ENCODE data around the gene CIAO2A.
"Not testable (repeated sequence)": the region's sequence is repeated elsewhere in the genome, so short reads cannot be mapped to it uniquely, and the experiment has no call there.

CIAO2A gene

GRCh38 chr15:64112073-64112772 lies 18.6 kb upstream of the CIAO2A start:
- no peak for DNase-seq (ENCODE audit: low read depth in 2 of 2)

GRCh38 chr15:64111679-64112050 lies 18.0 kb upstream of the CIAO2A start:
- DNase-seq (ENCODE audit: low read depth in 2 of 2), result no peak

GRCh38 chr15:64110950-64111678 lies 17.5 kb upstream of the CIAO2A start:
- no peak for DNase-seq (ENCODE audit: low read depth in 2 of 2)

- DNase-seq (ENCODE audit: low read depth in 2 of 2), result not testable (repeated sequence)
Measured at GRCh38 chr15:64110108-64110701, 16.6 kb upstream of the CIAO2A start.

GRCh38 chr15:64107337-64107736 lies 13.7 kb upstream of the CIAO2A start:
- DNase-seq (ENCODE audit: low read depth in 2 of 2), result no peak

GRCh38 chr15:64105113-64105704 lies 11.6 kb upstream of the CIAO2A start:
- DNase-seq (ENCODE audit: low read depth in 2 of 2), result no peak

GRCh38 chr15:64102497-64102896 lies 8.9 kb upstream of the CIAO2A start:
- DNase-seq (ENCODE audit: low read depth in 2 of 2), result no peak

GRCh38 chr15:64100958-64101357 lies 7.3 kb upstream of the CIAO2A start:
- DNase-seq (ENCODE audit: low read depth in 2 of 2), result no peak

- DNase-seq (ENCODE audit: low read depth in 2 of 2), result no peak
Measured at GRCh38 chr15:64099379-64099778, 5.7 kb upstream of the CIAO2A start.

GRCh38 chr15:64096668-64097384 lies 3.2 kb upstream of the CIAO2A start:
- DNase-seq (ENCODE audit: low read depth in 2 of 2), result no peak

GRCh38 chr15:64095795-64096667 lies 2.4 kb upstream of the CIAO2A start, which contains the start of gene SNX1:
Gene SNX1, plus strand, starts transcription at chr15:64095982. Its CDS starts 32 bp downstream, at chr15:64096014.
- peak; percentile 98 for DNase-seq (ENCODE audit: low read depth in 2 of 2)

- no peak for DNase-seq (ENCODE audit: low read depth in 2 of 2)
Measured at GRCh38 chr15:64095431-64095794, 1.8 kb upstream of the CIAO2A start.

GRCh38 chr15:64092864-64093626 lies 593 bp downstream of the CIAO2A start:
- peak; percentile 3 to 7 for DNase-seq (ENCODE audit: low read depth in 2 of 2)

- DNase-seq (ENCODE audit: low read depth in 2 of 2), result no peak
Measured at GRCh38 chr15:64092075-64092820, 1.4 kb downstream of the CIAO2A start.

GRCh38 chr15:64090527-64090926 lies 3.1 kb downstream of the CIAO2A start:
- no peak for DNase-seq (ENCODE audit: low read depth in 2 of 2)

- no peak for DNase-seq (ENCODE audit: low read depth in 2 of 2)
Measured at GRCh38 chr15:64089543-64090280, 3.9 kb downstream of the CIAO2A start.

- DNase-seq (ENCODE audit: low read depth in 2 of 2), result no peak
Measured at GRCh38 chr15:64082757-64083156, 10.9 kb downstream of the CIAO2A start.

- DNase-seq (ENCODE audit: low read depth in 2 of 2), result not testable (repeated sequence)
Measured at GRCh38 chr15:64073496-64073895, 20.1 kb downstream of the CIAO2A start.

GRCh38 chr15:64072812-64073211 lies 20.8 kb downstream of the CIAO2A start:
- DNase-seq (ENCODE audit: low read depth in 2 of 2), result no peak

Data from stimulated activated CD4-positive, alpha-beta T cell treated with anti-CD3 and anti-CD28 coated beads, Interleukin-1b, Interleukin-23, amount 100 ng/mL, for 4 hours (primary cell).